ENCODE measurements around the gene POLD3.

DNA sequence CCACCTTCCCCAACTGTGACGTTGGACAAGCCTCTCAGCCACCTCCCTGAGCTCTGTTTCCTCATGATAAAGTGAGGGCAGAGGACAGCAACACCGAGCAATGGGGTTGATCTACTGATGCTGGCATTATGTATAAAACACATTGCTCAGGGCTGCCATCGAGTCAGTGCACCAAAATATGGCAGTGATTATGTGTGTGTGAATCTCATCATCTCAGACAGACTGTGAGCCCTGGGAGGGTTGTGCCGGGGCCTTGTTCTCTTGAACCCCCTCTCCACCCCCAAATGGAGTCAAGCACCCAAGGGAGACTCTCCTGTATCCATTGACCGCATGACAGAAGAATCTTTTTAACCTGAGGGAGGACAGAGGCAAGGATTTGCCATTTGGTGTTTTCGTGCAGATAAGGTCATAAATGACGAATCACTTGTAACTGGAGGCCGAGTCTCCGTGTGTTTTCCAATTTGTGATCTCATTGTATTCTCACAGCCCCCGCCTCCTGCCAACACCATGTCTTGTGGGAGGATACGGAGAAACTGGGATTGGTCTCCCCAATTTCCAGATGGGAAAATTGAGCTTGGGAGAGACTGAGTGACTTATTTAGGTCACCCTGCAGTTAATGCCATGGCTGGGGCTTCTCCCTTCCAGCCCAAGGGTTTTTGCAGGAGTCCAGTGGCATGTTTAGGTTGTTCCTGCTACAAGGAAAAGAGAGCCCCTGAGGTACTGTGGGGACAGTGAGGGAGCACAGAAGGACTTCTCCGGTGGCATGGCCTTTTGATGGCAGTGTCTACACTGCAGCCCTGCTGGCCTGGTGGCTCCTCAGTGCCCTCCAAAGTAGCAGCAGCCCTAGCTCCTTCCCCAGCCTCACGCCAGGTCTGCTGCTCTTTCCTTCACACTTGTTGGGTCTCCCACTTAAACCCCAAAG is 86.5 kb downstream of the POLD3 start:
- no peak for TF ChIP-seq POLR2A (IDR thresholded peaks at IDR 0.05)
- TF ChIP-seq, protein P1, sequence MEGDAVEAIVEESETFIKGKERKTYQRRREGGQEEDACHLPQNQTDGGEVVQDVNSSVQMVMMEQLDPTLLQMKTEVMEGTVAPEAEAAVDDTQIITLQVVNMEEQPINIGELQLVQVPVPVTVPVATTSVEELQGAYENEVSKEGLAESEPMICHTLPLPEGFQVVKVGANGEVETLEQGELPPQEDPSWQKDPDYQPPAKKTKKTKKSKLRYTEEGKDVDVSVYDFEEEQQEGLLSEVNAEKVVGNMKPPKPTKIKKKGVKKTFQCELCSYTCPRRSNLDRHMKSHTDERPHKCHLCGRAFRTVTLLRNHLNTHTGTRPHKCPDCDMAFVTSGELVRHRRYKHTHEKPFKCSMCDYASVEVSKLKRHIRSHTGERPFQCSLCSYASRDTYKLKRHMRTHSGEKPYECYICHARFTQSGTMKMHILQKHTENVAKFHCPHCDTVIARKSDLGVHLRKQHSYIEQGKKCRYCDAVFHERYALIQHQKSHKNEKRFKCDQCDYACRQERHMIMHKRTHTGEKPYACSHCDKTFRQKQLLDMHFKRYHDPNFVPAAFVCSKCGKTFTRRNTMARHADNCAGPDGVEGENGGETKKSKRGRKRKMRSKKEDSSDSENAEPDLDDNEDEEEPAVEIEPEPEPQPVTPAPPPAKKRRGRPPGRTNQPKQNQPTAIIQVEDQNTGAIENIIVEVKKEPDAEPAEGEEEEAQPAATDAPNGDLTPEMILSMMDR (IDR thresholded peaks at IDR 0.05) = no peak

All from heart left ventricle (tissue), 13 donors.